ENCODE data around the gene ANKS1A. TPM values are rescaled to one million over a fixed set of nuclear protein-coding genes. Genes with fewer than 3 reads are reported as not detected.

The ANKS1A gene
- total RNA-seq, 1 experiment from 2014 or later = 26.5 TPM

DNA sequence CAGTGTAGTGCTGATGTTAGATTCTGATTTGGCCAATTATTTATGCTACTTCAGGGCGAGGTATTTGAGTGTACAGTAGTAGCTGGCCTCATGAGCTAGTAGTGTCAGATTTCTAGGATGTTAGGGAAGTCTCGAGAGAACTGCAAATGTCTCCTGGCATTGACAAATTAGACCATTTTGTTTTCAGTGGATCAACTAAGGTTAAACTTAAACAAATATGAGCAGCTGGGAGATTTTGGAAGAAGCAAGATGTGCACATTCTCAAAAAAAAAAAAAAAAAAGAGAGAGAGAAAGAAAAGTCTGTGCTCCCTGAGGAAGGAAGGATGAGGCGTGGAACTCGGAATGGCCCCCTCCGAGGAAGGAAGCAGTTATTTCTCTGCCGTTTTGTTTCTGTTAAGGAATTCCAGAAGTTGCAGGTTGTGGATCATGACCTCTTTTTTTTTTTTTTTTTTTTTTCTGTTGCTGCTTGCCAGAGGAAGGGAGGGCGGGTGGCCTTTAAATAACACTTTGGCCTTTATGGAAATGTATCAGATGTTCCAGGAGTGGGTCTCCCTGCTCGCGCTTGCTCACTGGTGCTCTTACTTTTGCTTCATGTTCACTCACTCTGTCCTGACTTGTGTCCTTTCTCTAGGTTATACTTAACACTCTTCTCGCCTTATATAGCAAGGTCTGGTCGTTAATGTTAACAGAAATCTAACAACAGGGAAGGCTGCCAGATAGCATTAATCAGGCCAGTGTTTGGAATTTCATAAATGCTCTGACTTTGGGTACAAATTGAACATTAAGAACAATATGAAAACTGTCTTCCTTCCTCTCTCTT lies 127.7 kb downstream of the ANKS1A start:
- Histone ChIP-seq H4K20me1 (ENCODE audit: control insufficient read depth, insufficient read depth, insufficient read length) (no peaks in the 10 kb centered on the region), H3K79me1 (ENCODE audit: insufficient read depth, low read depth, low read length, poor library complexity, severe bottlenecking) (no peaks in the 10 kb centered on the region), H3K56ac (ENCODE audit: insufficient read length, low read depth, low read length) (no peak overlapping the region), H2AK5ac (ENCODE audit: insufficient read length, low read length) (no peak overlapping the region), H3K79me2 (ENCODE audit: insufficient read depth, low read length) (no peaks in the 10 kb centered on the region), H4K91ac (ENCODE audit: insufficient read length, low read depth, low read length) (no peak overlapping the region), H4K5ac (ENCODE audit: insufficient read length, low read depth, low read length) (no peak overlapping the region), H3K27me3 (ENCODE audit: insufficient read depth, low read length) (no peaks in the 10 kb centered on the region), H2BK120ac (ENCODE audit: low read depth, low read length, poor library complexity, severe bottlenecking) (no peak overlapping the region), H2BK12ac (ENCODE audit: insufficient read length, low read depth, low read length) (no peak overlapping the region), H3K9ac (ENCODE audit: extremely low read depth, insufficient read length, low read length) (no peak overlapping the region), H3K27ac (ENCODE audit: insufficient read length, low read depth, low read length) (no peak overlapping the region), H3K23me2 (ENCODE audit: insufficient read length, low read depth, low read length, poor library complexity, severe bottlenecking) (no peaks in the 10 kb centered on the region), H2BK5ac (ENCODE audit: insufficient read length, low read length) (no peak overlapping the region), H4K8ac (replicated peaks; ENCODE audit: insufficient read length, low read depth, low read length) (no peak overlapping the region), H2BK15ac (ENCODE audit: low read depth, low read length) (no peak overlapping the region), H3K4me2 (ENCODE audit: insufficient read depth, insufficient read length, low read length) (no peak overlapping the region), H3K23ac (ENCODE audit: insufficient read length, low read depth, low read length) (no peak overlapping the region), H3K18ac (ENCODE audit: insufficient read length, low read depth, low read length) (no peak overlapping the region), H3K14ac (ENCODE audit: insufficient read depth, low read length) (no peak overlapping the region), H3T11ph (ENCODE audit: low read length) (no peak overlapping the region), H3K4ac (ENCODE audit: low read depth, low read length) (no peak overlapping the region), H3K9me3 (ENCODE audit: control insufficient read depth, low read depth, low read length) (no peaks in the 10 kb centered on the region), H3K4me1 (ENCODE audit: insufficient read depth, low read length) (peaks cover 14% of the 10 kb centered on the region), H2BK20ac (ENCODE audit: low read depth, low read length, poor library complexity, severe bottlenecking) (no peak overlapping the region), H2AFZ (ENCODE audit: low read length) (no peak overlapping the region)
- WGBS (ENCODE audit: extremely low coverage, insufficient read length, low lambda C conversion rate) = no CpG with 5 or more reads among the region's 11 CpGs
- Mint-ChIP-seq H3K27me3 (ENCODE audit: low read depth) (no peaks in the 10 kb centered on the region; the same call in 1 of the 2 replicates), H3K9me3 (no peaks in the 10 kb centered on the region), H3K36me3 (ENCODE audit: insufficient read depth in 1 of 3, low read depth in 3 of 3) (peaks cover 7 to 23% (median 13%) of the 10 kb centered on the region in 3 experiments; a peak in 4 of 7 replicates), H3K4me1 (peaks cover 28 to 37% of the 10 kb centered on the region in 2 experiments), H3K27ac (peak overlapping the region in 1 of 3 experiments; percentile 82; a peak in 4 of 7 replicates), H3K4me3 (no peak overlapping the region)
- TF ChIP-seq, protein P1, sequence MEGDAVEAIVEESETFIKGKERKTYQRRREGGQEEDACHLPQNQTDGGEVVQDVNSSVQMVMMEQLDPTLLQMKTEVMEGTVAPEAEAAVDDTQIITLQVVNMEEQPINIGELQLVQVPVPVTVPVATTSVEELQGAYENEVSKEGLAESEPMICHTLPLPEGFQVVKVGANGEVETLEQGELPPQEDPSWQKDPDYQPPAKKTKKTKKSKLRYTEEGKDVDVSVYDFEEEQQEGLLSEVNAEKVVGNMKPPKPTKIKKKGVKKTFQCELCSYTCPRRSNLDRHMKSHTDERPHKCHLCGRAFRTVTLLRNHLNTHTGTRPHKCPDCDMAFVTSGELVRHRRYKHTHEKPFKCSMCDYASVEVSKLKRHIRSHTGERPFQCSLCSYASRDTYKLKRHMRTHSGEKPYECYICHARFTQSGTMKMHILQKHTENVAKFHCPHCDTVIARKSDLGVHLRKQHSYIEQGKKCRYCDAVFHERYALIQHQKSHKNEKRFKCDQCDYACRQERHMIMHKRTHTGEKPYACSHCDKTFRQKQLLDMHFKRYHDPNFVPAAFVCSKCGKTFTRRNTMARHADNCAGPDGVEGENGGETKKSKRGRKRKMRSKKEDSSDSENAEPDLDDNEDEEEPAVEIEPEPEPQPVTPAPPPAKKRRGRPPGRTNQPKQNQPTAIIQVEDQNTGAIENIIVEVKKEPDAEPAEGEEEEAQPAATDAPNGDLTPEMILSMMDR (conservative IDR thresholded peaks at IDR 0.05) = no peak
- DNase-seq = no peak

Data from H9 (cell line).